ENCODE data around the gene CBARP.
"Not testable (repeated sequence)": the region's sequence is repeated elsewhere in the genome, so short reads cannot be mapped to it uniquely, and the experiment has no call there.

Gene CBARP

DNA sequence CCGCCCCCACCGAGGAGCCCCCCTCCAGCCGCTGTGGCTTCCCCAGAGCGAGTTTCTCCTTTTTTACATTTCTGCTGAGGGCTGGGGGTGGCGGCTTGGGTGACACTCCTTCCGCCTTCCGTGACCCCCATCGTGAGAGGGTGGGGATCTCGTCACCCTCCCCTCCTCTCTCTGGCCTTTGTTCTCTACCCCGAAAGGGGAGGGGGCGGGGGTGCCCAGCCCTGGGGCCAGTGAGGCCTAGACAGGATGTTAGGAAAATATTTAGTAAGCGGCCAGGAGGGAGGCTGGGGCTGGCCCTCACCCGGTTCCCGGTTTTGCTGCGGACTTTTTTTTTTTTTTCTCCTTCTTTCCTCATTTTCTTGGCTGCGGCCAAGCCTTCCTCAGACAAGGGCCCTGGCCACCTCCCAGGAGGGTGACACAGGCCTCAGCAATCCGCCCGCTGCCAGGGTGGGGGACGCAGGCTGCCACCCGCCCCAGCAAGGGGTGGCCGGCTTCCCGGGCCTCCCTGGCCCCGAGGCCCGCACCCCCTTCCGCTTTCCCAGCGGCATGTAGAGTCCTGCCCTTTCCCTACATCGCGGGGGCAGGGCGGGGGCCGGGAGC lies 14.5 kb upstream of the CBARP start:
- peak; percentile 65 for DNase-seq

DNA sequence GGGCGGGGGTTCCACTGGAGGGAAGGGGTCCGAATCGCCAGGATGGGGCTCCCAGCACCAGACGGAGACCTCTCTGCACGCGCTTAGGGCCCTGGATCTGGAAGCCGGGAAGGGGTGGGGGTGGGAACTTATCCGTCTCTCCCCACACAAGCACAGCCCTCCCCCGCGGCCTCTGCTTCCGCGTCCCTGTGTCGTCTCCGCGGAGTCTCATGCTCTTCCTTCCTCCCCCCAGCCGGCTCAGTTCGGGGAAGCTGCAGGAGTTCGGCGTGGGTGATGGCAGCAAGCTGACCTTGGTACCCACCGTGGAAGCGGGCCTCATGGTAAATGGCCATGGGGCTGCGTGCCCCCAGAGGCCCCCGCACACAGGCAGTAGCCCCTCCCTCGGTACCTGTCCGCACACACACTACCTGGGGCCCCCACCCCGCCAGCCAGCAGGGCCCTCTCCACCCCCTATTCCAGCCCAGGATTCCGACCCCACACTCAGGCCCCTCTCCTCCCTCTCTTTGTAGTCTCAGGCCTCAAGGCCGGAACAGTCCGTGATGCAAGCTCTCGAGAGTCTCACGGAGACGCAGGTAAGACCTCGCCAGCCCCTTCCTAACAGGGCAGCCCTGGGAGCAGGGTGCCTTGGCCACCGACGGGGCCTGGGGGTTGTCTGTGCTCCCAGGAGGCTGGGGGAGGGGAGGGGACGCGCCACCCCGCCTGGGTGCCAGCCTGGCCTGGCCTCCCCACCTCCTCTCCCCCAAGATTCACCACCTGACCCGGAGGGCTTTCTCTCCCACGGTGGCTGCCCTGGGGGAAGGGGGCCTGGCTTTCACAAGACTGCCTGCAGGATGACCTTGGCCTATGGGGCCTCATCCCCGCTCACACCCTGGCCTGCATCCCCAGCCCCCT lies 13.8 kb upstream of the CBARP start:
- DNase-seq = peak; percentile 60

DNA sequence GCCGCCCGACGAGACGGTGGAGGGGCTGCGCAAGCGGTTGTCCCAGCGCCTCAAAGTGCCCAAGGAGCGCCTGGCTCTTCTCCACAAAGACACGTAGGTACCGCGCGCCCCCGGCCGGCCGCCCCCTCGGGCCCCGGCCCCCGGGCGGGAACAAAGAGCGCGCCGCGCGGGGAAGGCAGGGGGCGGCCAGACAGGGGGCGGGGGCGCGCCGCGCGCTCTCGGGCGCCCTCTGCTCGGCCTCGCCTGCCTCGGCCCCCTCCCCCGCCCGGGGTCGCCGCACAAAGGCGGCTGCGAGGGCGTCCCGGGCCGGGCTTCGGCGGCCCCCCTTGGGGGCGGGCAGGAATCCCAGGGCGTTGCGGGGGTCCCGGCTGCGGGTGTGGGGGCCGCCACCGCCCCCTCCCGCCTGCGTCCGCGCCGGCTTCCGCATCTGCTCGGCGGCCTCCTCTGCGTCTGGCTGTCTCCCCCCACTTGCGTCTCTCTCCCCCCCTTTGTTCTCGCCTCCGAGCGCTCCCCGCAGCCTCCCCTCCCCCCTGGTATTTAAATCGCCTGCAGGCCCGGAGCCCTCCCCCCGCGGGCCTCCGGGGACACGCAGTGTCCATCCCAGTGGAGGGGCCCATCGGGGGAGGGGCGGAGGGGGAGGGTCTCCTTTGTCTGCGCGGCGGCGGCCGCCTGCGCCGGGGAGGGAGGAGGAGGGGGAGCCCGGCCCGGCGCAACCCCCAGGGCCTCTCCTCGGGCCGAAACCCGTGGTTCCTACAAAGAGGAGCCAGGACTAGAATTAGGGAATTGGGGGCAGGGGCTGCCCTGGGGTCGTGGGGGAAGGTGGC lies 12.8 kb upstream of the CBARP start:
- DNase-seq = no peak

DNA sequence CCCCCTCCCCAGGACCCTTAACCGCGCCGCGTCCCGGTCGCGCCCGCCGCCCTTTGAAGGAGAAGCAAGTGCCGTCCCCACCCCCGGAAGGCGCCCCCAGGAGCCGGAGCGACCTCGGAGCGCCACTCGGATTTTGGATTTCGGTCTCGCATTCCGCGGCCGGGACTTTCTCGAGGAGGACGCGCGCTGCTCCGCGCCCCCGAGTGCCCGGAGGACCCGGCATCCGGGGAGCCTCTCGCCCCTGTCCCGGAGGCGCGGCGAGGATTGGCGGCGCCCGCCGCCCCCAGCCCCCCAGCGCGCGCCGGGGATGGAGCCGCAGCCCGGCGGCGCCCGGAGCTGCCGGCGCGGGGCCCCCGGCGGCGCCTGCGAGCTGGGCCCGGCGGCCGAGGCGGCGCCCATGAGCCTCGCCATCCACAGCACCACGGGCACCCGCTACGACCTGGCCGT lies 12.2 kb upstream of the CBARP start:
- DNase-seq = no peak

DNA sequence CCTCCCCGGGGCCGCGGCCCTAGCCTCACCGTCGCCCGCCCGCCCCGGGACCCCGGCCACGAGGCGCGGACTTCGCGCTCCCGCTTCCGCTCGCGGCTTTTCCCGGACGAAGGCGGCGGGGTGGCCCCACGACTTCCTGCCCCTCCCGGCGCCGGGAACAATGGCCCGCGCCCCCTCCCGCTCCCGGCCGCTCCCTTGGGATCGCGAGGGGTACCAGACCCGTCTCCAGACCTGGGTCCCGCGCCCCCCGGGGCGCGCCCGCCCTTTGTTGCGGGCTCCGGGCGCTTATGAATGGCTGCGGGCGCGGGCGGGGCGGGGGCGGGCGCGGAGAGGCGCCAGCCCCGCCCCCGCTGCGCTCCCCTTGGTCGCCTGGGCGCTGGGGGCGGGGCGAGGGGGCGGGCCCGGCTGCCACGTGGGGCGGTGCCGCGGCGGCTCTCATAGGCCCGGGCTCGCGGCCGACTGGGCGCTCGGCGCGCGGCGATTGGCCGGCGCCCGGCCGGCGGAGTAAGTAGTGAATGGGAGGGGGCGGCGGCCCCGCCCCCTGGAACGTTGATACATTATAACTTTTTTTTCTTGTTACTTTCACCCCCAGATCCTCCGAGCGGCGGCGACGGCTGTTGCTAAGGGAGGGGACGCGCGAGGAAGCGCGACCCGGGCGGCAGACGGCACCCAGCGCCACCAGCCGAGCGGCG lies 11.6 kb upstream of the CBARP start:
- DNase-seq = peak; percentile 90

GRCh38 chr19:1248786-1249297 lies 11.0 kb upstream of the CBARP start:
- DNase-seq = peak; percentile 89

GRCh38 chr19:1248139-1248785 lies 10.5 kb upstream of the CBARP start, which contains the start of gene MIDN:
MIDN (plus strand) TSS chr19:1248583; CDS start chr19:1250297, 1,714 bp downstream.
- DNase-seq = peak; percentile 79

GRCh38 chr19:1247748-1248138 lies 9.9 kb upstream of the CBARP start:
- no peak for DNase-seq

DNA sequence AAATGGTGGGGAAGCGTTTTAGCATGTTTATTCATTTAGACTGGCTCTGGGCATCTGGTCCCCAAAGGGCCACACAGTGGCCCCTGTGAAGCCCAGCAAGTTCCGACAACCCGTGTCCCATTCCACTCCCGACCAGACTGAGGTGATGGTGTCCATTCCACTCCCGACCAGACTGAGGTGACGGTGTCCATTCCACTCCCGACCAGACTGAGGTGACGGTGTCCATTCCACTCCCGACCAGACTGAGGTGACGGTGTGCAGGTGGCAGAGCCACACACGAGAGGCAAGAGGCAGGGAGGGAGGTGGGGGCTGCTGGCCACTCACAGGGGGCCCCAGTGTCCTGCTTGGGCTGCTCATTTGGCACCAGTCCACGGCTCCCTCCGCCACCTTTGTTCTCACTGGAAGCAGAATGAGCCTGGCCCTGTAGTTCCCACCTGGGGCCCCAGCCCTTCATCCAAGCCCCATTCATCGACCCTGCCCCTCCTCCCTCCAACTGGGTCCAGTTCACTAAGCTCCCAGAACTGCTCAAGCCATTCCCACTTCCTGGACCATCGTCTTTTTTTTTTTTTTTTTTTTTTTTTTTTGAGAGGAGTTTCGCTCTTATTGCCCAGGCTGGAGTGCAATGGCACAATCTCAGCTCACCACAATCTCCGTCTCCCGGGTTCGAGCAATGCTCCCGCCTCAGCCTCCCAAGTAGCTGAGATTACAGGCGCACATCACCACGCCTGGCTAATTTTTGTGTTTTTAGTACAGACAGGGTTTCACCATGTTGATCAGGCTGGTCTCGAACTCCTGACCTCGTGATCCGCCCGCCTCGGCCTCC lies 8.7 kb upstream of the CBARP start:
- DNase-seq = not testable (repeated sequence)

DNA sequence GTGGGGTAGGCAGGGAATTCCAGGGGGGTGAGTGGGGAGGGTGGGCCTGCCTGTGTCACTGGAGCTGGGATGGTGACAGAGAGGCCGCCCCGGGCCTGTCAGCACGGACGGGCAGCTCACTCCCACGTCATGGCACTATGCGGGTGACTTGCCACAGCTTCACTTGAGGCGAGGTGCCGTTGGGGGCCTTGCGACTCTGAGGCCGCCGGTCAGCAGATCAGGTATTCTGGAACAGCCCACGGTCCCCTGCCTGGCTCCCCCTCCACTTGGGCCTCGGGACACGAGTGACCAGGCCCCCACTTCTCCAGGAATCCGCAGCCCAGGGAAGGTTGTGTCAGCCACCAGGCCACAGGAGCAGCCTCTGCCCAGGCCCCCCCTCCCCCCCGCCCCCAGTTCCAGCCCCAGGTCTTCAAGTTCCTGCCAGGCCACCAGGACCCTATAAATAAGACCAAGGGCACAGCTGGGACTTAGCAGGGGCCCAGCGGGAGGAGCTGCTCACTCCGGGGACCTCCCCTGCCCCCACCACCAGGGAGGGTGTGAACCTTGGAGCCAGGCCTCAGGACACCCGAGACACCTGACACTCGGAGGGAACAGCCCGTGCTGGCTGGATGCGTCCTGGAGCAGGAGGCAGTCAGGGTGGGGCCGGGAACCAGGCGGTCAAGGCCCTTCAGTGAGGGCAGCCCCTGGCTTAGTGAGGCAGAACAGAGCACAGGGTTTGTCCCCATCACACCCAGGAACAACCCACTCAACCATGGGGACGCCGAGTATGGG lies 7.9 kb upstream of the CBARP start:
- DNase-seq = no peak

- DNase-seq = no peak
Measured at GRCh38 chr19:1244693-1245451, 7.1 kb upstream of the CBARP start.

DNA sequence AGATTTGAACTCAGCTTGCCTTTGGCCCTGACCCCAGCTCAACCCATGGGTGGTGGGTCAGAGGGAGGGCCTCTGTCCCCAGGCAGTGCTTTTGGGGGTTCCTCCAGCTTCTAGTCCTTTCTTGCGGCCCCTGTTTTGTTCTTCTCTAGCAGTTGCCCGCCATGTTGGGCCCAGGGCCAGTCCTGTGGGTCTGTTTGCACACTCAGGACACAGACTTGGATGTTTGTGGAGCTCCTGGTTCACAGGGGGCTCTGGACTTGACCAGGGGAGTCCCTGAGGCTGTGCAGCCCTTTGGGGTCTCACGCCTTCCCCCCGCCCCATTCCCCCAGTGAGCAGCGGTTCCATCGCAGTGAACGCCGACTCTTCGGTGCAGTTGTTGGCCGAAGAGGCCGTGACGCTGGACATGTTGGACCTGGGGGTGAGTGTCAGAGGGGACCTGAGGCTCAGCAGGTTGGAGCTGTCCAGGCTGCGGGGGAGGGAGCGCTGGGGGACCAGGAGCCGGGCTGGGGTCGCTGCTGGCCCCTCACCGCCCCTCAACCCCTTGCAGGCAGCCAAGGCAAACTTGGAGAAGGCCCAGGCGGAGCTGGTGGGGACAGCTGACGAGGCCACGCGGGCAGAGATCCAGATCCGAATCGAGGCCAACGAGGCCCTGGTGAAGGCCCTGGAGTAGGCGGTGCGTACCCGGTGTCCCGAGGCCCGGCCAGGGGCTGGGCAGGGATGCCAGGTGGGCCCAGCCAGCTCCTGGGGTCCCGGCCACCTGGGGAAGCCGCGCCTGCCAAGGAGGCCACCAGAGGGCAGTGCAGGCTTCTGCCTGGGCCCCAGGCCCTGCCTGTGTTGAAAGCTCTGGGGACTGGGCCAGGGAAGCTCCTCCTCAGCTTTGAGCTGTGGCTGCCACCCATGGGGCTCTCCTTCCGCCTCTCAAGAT lies 6.2 kb upstream of the CBARP start:
- DNase-seq = peak; percentile 82

DNA sequence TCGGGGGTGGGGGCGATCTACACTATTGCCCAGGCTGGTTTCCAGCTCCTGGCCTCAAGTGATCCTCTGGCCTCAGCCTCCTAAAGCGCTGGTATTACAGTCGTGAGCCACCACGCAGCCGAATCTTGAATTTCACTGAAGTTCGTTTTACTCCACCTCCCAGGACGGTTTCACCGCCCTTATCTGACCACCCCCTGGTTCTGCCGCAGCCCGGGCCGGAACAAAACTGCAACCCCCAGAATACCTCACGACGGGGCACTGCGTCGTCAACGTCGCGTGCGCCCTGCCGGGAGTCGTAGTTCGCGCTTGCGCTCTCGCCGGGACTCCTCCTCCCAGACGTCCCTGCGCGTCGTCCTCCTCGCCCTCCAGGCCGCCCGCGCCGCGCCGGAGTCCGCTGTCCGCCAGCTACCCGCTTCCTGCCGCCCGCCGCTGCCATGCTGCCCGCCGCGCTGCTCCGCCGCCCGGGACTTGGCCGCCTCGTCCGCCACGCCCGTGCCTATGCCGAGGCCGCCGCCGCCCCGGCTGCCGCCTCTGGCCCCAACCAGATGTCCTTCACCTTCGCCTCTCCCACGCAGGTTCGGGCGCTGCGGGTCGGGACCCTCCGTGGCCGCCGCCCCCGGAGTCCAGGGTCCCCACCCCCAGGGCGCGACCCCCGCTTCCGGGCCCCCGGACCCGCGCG lies 3.8 kb upstream of the CBARP start, which contains the start of gene ATP5F1D:
ATP5F1D (plus strand) TSS at position 335 of the 679 bp plus-strand sequence; CDS start at position 435, 100 bp downstream.
- peak; percentile 93 for DNase-seq

DNA sequence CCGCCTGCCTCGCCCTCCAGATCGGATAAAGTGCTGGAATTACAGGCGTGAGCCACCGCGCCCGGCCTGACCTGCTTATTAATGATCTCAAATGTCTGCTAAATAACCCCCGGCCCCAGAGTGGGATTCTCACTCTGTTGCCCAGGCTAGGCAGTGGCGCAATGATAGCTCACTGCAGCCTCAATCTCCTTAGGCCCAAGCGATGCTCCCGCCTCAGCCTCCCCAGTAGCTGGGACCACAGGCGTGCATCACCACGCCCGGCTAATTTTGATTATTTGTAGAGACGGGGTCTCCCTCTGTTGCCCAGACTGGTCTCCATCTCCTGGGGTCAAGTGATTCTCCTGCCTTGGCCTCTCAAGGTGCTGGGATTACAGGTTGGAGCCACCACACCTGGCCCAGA lies 3.1 kb upstream of the CBARP start:
- no peak for DNase-seq

DNA sequence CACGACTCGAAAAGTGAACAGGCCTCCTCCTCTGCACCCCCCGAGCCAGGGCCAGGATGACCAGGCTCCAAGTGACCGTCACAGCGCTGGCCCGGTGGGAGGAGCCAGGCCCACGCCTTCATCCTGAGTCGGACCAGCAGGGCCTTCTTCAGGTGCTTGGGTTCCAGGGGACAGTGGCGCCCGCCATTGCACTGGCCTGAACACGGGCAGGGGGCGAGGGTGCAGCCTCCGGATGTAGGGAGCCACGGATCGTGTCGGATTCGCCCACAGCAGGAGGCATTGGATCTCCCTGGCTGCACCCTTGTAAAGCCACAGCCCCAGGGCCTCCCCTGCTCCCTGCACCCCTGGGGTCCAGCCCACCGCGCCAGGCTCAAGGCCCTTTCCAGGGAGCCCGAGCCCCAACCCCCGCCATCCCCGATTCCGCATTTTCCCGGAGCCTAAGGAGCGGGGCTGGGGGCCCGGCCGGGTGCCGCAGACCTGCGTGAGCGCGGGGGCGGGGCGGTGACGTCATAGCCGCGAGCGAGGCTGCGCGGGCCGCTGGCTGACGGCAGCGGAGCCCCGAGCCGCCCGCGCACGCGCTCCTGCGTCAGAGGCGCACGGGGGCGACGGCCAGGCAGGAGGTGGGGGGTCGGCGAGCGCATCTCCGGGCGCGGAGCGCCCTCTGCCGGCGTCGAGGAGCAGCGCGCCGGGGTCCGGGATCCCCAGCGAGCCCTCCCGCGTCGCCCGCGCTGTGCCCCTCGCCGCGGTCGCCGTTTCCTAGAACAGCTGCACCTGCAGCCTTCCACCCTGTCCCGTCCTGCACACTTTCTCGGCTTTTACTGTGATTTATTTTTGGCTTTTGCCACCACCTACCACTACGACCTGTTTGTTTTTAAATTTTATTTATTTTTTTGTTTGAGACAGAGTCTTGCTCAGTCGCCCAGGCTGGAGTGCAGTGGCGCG lies 2.3 kb upstream of the CBARP start:
- DNase-seq = peak; percentile 93

- DNase-seq = no peak
Measured at GRCh38 chr19:1239420-1239795, 1.6 kb upstream of the CBARP start.
